PFSK-1 (cell line): ENCODE results near the gene ANK2.

Experiments used
- FOXP2 ChIP-seq: optimal IDR thresholded peaks from 2 replicates; pipeline ENCODE3; 2011; ENCODE audit warnings: borderline replicate concordance, control low read depth, inconsistent platforms; ENCODE audit not compliant: insufficient read depth; ENCODE audit errors: extremely low read length, extremely low read depth
- POLR2AphosphoS5 ChIP-seq: IDR thresholded peaks from 2 replicates; pipeline ENCODE4 v1.6.1; 2012; ENCODE audit warnings: low read depth, mild to moderate bottlenecking, control low read depth, low read length, moderate library complexity
- REST ChIP-seq, 2 experiments: IDR thresholded peaks; 2 replicates each; pipeline versions ENCODE4 v1.6.1 to v1.8.0; 2011 to 2012; ENCODE audit warnings: low read depth in 2 of 2, low read length in 2 of 2, control low read depth in 1 of 2, inconsistent platforms in 1 of 2, mild to moderate bottlenecking in 1 of 2, moderate library complexity in 1 of 2; ENCODE audit not compliant: insufficient read depth in 1 of 2
- SIN3A ChIP-seq: IDR thresholded peaks from 2 replicates; pipeline ENCODE4 v1.6.1; 2012; ENCODE audit warnings: mild to moderate bottlenecking, low read length, moderate library complexity, borderline replicate concordance; ENCODE audit not compliant: insufficient read depth
- TAF1 ChIP-seq: IDR thresholded peaks from 2 replicates; pipeline ENCODE4 v1.6.1; 2012; ENCODE audit warnings: low read length, control low read depth, borderline replicate concordance; ENCODE audit not compliant: insufficient read depth

Gene ANK2

DNA sequence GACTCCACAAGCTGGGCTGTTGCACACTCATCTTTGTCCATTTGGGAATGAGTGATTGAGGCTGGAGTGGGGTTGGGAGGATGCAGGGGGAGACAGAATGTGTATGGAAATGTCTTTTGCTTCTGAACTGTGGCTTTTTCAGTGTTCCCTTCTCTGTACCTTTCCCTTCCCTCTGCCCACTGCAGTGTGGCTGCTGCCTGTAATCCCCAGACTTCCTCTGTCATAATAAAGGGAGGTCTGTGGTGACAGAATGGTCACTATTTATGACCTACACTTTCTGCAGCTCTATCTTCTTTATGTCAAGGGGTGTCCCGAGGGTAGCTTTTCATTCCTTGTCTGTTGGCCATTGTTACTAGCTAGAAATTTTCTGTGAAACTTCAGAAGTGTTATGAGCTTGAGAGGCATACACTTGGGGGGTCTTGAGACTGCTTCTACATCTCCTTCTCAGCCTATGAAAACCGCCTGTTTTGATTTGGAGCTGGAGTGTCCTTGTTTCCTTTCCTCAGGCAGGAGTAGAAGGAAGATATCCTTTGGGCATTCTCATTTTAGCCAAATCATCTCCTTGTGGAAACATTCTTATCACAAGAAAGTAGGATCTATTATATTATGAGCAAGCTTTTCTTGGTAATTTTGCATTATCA, 63.0 kb downstream of the ANK2 start:
- no peak for TF ChIP-seq FOXP2
- TF ChIP-seq POLR2AphosphoS5: no peak
- no peak for TF ChIP-seq SIN3A
- TF ChIP-seq REST (IDR thresholded peaks at IDR 0.05; ENCODE audit: insufficient read depth in 1 of 2, low read depth in 2 of 2, low read length in 2 of 2): no peak
- TF ChIP-seq TAF1: no peak

- TF ChIP-seq SIN3A: no peak
- no peak for TF ChIP-seq TAF1
- no peak for TF ChIP-seq FOXP2
- no peak for TF ChIP-seq REST (IDR thresholded peaks at IDR 0.05; ENCODE audit: insufficient read depth in 1 of 2, low read depth in 2 of 2, low read length in 2 of 2)
- no peak for TF ChIP-seq POLR2AphosphoS5
These were observed 63.7 kb downstream of the ANK2 start for GRCh38 chr4:113113151-113113550.

GRCh38 chr4:113114884-113115283, 65.4 kb downstream of the ANK2 start:
- TF ChIP-seq TAF1 (no peak), POLR2AphosphoS5 (no peak), REST (IDR thresholded peaks at IDR 0.05; ENCODE audit: insufficient read depth in 1 of 2, low read depth in 2 of 2, low read length in 2 of 2) (no peak), SIN3A (no peak), FOXP2 (no peak)

DNA sequence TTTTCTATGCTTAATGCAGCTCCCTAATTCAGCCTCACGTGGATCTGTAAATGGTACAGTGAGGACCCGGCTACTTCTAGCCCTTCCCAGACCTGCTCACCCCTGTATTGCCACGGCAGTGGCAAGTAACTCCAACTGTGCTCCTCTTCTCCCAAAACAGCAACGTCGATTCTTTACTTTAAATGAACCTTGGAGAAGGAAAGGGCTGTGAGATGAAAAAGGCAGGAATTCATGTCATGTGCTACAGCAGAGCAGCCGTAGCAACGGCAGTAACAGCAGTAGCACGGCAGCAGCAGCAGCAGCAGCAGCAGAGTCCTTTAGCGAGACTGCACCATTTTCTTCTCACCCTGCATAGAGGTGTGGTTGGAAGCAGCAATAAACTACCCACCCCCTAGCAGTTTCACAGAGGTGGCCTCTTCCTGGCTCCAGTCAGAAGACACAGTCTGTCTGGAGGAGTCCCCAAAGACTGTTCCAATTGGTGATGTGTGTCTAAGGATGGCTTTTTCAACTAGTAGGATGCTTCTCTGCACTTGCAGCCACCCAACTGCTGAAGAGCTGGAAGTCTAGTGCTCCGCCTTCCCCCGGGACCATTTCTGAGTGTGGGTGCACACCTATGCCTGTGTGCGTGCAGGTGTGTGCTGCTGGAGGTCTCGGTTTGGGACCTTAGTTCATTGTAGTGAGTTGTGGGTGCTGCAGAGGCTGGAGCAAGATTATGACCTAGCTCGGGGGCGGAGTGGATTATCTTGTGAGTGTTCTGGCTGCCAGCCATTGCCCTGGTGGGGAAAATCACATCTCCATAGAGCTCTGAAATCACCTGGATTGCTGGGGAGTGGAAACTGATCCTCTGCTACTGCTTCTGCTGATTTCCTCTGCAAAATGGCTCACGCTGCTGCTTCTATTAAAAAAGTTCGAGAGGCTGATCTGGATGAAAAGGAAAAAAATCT, 67.2 kb downstream of the ANK2 start:
- TF ChIP-seq SIN3A: no peak
- no peak for TF ChIP-seq TAF1

DNA sequence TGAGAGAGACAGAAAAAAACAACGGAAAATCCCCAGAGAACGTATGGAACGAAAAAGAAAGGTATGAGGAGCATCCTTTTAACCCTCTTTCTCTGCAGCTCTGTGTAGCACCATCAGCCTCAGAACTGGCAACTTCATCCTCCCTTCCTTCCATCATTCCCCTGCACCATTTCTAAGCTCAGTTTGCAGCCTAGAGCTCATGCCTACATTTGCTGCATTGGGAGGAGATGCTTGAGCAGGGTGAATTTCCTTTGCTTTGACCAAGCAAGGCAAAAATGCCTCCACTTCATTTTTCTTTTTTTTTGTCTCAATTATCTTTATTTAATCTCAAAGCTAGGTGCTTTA, 67.9 kb downstream of the ANK2 start:
- TF ChIP-seq TAF1: no peak

DNA sequence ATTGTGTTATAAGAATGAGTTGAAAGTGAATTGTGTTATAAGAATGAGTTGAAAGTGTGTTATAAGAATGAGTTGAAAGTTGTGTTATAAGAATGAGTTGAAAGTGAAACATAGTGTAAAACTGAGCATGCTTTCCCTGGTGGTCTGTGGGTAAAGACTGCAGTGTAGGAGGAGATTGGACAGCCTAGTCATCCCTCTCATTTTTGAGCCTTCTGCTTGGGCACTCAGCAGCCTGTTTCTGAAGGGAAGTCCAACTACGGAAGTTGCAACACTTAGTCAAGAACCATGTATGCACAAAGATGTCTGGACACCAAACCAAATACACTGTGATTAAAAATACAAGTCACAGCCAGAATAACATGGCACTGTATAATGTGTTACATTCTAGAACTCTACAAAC, 72.6 kb downstream of the ANK2 start:
- TF ChIP-seq FOXP2 (no peak), POLR2AphosphoS5 (no peak), TAF1 (no peak), REST (IDR thresholded peaks at IDR 0.05; ENCODE audit: insufficient read depth in 1 of 2, low read depth in 2 of 2, low read length in 2 of 2) (no peak), SIN3A (no peak)
